HUES6 (cell line): Measurements from ENCODE around the gene IRF2BP2.
"Not testable (repeated sequence)": the region's sequence is repeated elsewhere in the genome, so short reads cannot be mapped to it uniquely, and the experiment has no call there.

ENCODE experiments used
- H3K27ac ChIP-seq: 2 replicates; pipeline ENCODE4 v1.7.0; 2013; ENCODE audit warnings: low read depth, mild to moderate bottlenecking, low read length, inconsistent platforms
- H3K27me3 ChIP-seq: 2 replicates; pipeline ENCODE4 v1.6.1; 2013; ENCODE audit warnings: low read length; ENCODE audit not compliant: control insufficient read depth, insufficient read depth
- H3K36me3 ChIP-seq: 2 replicates; pipeline ENCODE4 v1.6.1; 2013; ENCODE audit warnings: low read length; ENCODE audit not compliant: control insufficient read depth, insufficient read depth
- H3K4me1 ChIP-seq: 2 replicates; pipeline ENCODE4 v1.6.1; 2013; ENCODE audit warnings: low read length; ENCODE audit not compliant: control insufficient read depth, insufficient read depth
- H3K4me3 ChIP-seq: 2 replicates; pipeline ENCODE4 v1.5.1; 2013; ENCODE audit warnings: low read depth, low read length
- H3K9ac ChIP-seq: one replicate; pipeline ENCODE4 v1.6.1; 2013; ENCODE audit warnings: mild to moderate bottlenecking, low read length
- H3K9me3 ChIP-seq: 2 replicates; pipeline ENCODE4 v1.6.1; 2013; ENCODE audit warnings: low read depth, low read length; ENCODE audit not compliant: control insufficient read depth, insufficient read depth

IRF2BP2 gene

DNA sequence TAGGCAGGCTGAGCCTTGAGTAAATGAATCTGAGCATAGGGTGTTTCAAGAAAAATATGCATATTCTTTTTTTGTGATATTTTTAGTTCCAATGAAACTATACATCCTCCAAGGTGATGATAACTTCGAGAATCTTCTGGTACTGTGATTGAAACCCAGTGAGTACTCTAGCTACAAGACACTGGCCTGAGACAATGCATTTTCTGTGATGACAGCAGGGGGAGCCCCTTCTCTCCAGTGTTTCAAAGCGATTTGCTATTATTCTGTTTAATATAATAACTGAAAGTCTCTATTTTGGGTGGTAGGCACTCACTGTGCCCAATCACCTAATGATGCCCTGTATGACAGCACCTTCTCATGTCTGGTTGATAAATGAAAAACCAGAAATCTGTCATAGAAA, 12.1 kb downstream of the IRF2BP2 start:
- Histone ChIP-seq H3K9me3 (peaks cover 5% of the 10 kb centered on the region; the same call in 1 of the 2 replicates), H3K4me1 (peaks cover 32% of the 10 kb centered on the region), H3K27ac (no peak overlapping the region), H3K9ac (no peak overlapping the region), H3K27me3 (no peaks in the 10 kb centered on the region), H3K36me3 (no peaks in the 10 kb centered on the region), H3K4me3 (no peak overlapping the region)

DNA sequence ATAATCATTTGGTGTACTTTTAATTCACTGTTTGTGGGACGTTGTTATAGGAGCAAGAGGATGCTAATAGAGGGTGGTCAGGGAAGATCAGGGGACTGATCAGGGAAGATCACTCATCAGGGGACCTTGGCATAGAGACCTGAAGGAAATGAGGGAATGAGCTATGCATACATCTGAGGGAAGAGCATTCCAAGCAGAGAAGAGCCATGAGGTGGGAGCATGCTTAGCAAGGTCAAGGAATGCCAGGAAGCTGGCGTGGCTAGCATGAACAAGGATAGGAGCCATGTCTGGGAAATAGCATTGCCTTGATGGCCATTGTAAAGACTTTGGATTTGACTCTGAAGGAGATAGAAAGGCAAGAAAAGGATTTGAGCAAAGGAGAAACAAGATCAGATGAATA, 14.1 kb downstream of the IRF2BP2 start:
- no peaks in the 10 kb centered on the region for H3K36me3 ChIP-seq
- peaks cover 5% of the 10 kb centered on the region; the same call in 1 of the 2 replicates for H3K9me3 ChIP-seq
- H3K4me1 ChIP-seq: peaks cover 13% of the 10 kb centered on the region
- H3K27ac ChIP-seq: no peak overlapping the region
- H3K27me3 ChIP-seq: no peaks in the 10 kb centered on the region
- no peak overlapping the region for H3K9ac ChIP-seq
- no peak overlapping the region for H3K4me3 ChIP-seq

DNA sequence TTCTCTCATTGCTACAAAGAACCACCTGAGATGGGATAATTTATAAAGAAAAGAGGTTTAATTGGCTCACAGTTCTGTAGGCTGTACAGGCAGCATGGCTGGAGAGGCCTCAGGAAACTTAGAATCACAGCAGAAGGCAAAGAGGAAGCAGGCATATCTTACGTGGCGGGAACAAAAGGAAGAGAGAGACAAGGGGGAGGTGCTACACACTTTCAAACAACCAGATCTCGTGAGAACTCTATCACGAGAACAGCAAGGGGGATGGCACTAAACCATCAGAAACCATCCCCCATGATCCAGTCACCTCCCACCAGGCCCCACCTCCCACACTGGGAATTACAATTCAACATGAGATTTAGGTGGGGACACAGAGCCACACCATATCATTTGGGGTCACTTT, 15.4 kb downstream of the IRF2BP2 start:
- H3K27me3 ChIP-seq, H3K4me3 ChIP-seq, H3K9me3 ChIP-seq, H3K36me3 ChIP-seq, H3K27ac ChIP-seq, H3K4me1 ChIP-seq, H3K9ac ChIP-seq: not testable (repeated sequence)

DNA sequence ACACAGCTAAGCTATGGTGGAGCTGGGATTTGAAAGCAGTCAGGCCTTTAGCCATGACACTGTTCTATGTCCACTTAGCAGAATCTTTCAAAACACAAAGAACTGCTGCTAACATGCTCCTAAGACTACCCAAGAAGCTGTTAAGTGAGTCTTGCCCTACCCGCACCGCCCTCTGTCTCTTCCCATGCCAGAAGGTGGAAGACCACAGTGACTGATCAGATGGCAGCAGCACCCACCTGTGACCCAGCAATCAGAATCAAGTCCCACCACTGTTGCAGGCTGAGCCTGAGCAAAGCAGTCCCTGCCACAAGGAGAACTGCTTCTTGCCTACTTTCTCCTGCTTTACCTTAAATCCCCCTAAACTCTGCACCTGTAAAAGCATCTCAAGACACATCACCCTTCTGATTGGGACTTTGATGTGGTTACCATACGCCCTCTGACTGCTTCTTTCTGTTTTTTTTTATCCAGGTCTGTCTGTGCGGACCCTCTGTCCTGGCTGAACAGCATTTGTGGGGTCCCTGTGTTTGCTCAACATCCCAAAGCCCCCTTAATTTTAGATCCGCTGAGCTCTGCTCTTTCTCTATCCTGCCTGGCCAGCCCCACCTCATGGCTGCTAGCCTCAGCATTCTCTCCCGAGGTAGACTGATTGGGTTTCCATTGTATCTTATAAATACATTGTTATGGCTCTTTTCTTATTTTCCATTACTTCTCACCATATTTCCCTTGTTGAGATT, 16.0 kb downstream of the IRF2BP2 start:
- Histone ChIP-seq H3K4me3 (no peak overlapping the region), H3K36me3 (no peaks in the 10 kb centered on the region), H3K27me3 (no peaks in the 10 kb centered on the region), H3K27ac (no peak overlapping the region), H3K9ac (no peak overlapping the region), H3K9me3 (peaks cover 5% of the 10 kb centered on the region; the same call in 1 of the 2 replicates), H3K4me1 (peaks cover 2% of the 10 kb centered on the region; the same call in 1 of the 2 replicates)

DNA sequence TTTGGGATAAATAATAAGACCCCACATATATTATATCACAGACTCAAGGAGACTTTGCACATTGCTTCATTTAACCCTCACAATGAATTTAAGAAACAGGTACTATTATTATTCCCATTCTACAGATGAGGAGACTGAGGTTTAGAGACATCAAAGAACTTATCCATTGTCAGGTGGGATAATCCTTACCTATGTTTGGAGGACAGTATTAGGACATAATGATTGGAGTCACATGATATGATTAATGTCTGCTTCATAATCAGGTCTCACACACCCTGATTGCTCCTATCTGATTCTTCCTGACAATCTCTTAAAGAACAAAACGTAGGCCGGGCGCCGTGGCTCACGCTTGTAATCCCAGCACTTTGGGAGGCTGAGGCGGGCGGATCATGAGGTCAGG, 16.9 kb downstream of the IRF2BP2 start:
- H3K36me3 ChIP-seq: no peaks in the 10 kb centered on the region
- H3K27me3 ChIP-seq: no peaks in the 10 kb centered on the region
- H3K9ac ChIP-seq: no peak overlapping the region
- no peak overlapping the region for H3K27ac ChIP-seq
- peaks cover 5% of the 10 kb centered on the region; the same call in 1 of the 2 replicates for H3K9me3 ChIP-seq
- H3K4me3 ChIP-seq: no peak overlapping the region
- no peaks in the 10 kb centered on the region for H3K4me1 ChIP-seq

DNA sequence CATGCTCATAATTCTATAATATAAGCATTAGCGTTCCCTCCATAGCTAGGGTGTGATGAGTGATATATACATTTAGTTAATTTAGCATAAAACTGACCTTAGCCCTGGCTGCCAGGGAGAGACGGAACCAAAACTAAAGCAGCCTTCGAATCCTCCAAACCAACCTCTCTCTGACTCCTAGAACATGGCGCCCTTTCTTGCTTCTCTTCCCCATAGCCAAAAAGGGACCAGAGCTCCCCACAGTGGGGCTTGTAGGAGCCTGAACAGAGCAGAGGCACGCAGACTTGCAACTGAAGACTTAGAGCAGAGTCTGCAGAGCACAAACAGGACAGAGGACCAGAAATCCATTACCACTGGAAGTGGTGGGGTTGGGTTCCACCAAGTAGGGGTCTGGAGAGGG, 17.7 kb downstream of the IRF2BP2 start:
- no peaks in the 10 kb centered on the region for H3K4me1 ChIP-seq
- no peak overlapping the region for H3K4me3 ChIP-seq
- H3K27ac ChIP-seq: no peak overlapping the region
- no peaks in the 10 kb centered on the region for H3K27me3 ChIP-seq
- H3K9ac ChIP-seq: no peak overlapping the region
- H3K9me3 ChIP-seq: peaks cover 5% of the 10 kb centered on the region; the same call in 1 of the 2 replicates
- H3K36me3 ChIP-seq: no peaks in the 10 kb centered on the region

DNA sequence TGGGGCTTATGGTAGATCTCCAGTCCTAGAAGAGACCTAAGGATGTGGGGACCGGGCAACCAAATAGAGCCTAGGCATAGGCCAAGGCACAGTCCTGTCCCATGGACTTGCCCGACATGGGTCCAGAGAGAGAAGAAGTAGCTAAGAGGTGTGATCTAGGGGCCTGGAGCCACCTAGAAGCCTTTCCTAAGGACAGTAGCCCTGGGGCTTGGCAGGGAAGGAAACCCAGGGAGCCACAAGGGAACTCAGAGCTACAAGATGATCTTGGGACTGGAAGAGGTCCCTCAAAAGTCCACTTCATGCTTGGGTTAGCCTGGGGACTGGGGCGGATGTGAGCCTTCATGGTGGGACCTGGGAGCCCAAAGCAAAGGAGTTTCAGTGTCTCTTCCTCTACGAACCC, 18.8 kb downstream of the IRF2BP2 start:
- no peaks in the 10 kb centered on the region for H3K4me1 ChIP-seq
- no peak overlapping the region for H3K27ac ChIP-seq
- H3K27me3 ChIP-seq: no peaks in the 10 kb centered on the region
- H3K4me3 ChIP-seq: no peak overlapping the region
- no peaks in the 10 kb centered on the region for H3K36me3 ChIP-seq
- H3K9ac ChIP-seq: no peak overlapping the region
- H3K9me3 ChIP-seq: peaks cover 5% of the 10 kb centered on the region; the same call in 1 of the 2 replicates

DNA sequence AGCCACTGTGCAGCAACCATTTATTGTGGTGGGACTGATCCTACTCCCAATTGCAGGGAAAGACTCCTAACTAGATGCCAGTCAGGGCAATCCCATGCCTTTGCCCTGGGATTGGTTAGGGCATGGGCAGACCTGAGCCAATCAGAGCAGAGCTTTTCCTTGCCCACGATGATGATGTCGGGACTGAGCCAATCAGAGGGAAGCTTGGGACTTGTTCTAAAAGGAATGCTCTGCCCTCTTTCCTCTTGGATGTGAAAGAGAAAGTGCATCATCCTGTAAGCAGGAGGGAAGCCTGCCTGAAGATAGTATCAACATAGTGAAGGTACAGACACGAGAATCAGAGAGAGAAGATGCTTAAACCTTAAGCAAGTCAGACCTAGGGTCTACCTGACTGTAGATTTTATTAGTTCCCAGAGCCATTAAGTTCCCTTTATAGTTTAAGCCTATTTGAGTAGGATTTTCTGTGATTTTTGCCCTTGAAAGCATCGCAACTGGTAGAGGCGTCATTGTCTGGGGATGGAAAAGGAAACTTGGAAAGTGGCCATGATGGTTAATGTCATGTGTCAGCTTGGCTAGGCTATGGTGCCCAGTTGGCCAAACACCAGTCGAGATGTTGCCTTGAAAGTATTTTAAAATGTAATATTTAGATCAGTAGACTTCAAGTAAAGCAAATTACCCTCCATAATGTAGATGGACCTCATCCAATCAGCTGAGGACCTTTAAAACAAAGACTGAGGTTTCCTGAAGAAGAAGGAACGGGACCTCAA, 19.9 kb downstream of the IRF2BP2 start:
- Histone ChIP-seq H3K36me3 (no peaks in the 10 kb centered on the region), H3K4me3 (no peak overlapping the region), H3K27ac (no peak overlapping the region), H3K9ac (no peak overlapping the region), H3K9me3 (no peaks in the 10 kb centered on the region), H3K27me3 (no peaks in the 10 kb centered on the region), H3K4me1 (no peaks in the 10 kb centered on the region)

DNA sequence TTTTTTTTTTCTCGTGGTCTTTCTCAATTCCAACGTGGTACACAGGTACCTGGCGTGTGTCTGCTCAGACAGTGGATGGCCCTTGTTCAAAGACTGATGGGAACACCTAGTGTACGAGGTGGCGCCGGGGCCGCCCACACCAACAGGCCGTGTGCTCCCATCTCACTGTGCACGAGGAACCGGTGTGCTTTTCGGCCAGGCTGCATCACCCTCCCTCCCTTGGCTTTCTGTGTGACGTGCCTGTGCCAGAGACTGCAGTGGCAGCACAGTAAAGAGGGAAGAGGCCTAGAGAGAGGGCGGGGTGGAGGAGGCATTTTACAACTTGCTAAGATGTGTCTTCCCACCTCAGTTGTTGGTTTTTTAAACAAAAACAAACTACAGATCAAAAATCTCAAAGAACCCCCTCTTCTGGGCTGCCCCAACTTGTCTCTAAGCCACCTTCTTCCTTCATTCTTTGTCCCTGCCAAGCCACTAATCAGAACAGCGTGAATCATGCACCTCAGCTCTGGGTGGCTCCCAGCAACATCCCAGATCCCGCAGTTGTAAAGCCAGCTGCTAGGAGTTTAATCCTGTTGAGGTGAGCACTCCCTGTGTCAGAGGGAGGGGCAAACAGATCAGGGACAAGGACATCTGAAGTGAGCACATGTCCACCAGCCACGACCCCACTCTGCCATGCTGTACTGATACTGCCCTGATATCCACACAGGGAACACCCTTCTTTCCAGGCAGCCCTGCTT, 20.7 kb downstream of the IRF2BP2 start:
- no peak overlapping the region for H3K4me3 ChIP-seq
- no peaks in the 10 kb centered on the region for H3K4me1 ChIP-seq
- H3K36me3 ChIP-seq: no peaks in the 10 kb centered on the region
- H3K9ac ChIP-seq: no peak overlapping the region
- H3K9me3 ChIP-seq: no peaks in the 10 kb centered on the region
- no peaks in the 10 kb centered on the region for H3K27me3 ChIP-seq
- H3K27ac ChIP-seq: no peak overlapping the region

DNA sequence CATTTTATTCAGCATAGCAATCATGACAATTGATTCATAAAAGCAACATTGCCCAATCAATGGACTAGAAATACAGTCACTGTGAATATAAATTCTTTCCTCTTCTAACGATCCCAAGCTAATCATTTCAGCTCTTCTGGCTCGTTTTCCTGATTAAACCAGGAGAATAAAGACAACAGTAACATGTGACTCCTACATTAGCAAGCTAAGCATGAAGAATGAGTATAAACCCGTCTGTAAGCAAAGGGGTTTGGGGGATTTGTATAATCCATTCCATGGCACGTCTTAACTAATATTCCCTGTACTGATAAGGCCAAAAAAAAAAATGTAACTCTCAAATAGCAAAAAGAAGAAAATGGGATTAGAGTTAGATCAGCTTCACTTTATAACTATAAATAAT, 21.6 kb downstream of the IRF2BP2 start:
- Histone ChIP-seq H3K27ac (no peak overlapping the region), H3K4me3 (no peak overlapping the region)

More for the DNA sequence above, 21.6 kb downstream of the IRF2BP2 start:
- no peaks in the 10 kb centered on the region for H3K9me3 ChIP-seq
- H3K9ac ChIP-seq: no peak overlapping the region
- no peaks in the 10 kb centered on the region for H3K27me3 ChIP-seq
- H3K36me3 ChIP-seq: no peaks in the 10 kb centered on the region
- H3K4me1 ChIP-seq: no peaks in the 10 kb centered on the region
